NCI-H1930 (cell line): ENCODE measurements around the gene HOXB4.

ENCODE experiments used
- DNase-seq, 2 experiments: peaks; one replicate each; lab custom pipeline; 2025; lab: John Stamatoyannopoulos, UW

HOXB4 gene

DNA sequence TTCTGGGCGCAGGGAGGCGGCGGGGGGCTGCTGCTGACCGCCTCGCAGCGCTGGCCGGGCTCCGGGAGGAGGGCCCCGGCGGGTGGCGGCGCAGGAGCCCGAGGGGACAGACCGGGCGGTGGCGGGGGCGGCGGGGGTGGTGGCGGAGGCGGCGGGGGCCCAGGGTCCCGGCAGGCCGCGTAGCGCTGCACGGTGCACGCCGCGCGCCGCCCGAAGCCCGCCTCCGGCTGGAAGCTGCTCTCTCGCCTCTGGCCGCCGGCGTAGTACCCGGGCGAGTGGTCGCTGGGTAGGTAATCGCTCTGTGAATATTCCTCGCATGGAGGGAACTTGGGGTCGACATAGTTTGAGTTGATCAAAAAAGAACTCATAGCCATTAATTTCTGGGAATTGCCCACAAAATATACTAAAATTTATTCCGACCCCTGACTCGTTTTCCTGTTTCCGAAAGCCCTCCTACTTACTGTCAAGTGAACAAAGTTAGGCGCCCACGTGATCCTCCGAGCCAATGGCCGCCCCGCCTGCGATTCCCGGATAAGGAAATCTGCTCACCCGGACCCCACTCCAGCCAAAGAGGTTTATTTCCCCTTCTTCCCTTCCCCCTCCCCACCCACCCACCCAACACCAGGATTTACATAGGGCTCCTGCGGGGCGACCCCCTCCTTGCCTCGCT is at the start of gene HOXB4:
TSS of gene HOXB4 (minus strand) at position 405 of the 670 bp plus-strand sequence. CDS start at position 374, 31 bp downstream.
- peak; percentile 37 to 41 for DNase-seq

DNA sequence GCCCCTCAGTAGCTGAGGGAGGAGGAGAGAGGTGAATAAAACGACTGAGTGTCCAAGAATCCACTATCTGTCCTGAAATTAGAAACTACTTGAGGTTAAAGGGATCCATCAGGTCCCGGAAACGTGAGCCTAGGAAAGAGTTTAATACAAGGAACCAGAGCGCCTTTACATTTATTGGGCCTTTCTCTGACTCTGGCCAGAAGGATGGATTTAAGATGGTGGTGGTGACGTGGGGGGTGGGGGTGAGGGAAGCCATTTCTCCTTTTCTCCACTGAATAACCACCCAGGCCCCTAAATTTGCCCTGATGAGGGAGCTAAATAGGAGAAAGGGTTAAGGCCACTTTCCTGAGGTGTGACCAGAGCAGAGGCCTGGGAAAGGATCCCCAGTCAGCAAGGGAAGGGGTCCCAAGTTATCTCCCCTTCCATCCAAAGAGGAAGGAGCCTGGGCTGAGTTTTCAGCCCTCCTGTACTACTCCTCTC is 49.0 kb upstream of the HOXB4 start:
- no peak for DNase-seq

DNA sequence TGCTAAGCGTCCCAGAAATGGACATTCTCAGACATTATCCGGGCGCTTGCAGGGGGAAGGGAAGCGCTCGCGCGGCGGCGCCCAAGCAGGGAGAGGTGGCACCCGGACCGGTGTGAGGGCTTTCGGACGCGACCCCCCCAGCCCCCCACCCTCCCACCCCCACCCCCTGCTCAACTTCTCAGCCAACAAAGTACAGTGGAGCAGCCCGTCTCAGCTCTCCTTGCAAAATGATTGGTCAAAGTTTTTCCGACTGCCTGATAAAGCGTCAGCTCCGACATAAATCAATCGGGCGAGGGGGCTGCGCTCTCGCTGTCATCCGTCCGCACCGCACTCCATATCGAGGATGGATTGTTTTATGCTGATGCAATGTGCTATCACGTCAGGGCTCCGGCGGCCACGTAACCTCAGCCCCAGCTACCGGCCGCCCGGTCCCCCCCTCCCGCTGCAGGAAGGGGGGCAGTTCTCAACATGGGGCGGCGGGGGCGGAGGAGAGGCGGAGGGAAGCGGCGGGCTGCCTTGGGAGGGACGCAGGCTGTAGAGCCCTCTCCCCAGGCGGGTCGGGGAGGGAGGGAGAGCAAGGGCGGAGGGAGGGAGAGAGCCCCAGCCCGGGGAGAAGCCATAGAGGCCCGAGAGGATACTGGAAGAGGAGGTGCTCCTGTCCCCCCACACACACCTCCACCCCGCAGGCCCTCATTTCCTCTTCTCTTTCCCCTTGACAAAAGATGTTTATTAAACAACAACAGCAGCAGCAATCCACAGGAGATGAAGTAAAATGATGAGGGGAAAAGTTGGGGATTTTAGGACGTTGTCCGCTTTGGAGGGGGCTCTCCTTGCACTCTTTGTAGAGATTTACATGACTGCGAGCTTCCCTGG is 48.3 kb upstream of the HOXB4 start, which contains the start of gene HOXB9:
TSS of gene HOXB9 (minus strand) at position 114 of the 873 bp plus-strand sequence. CDS start at position 25, 89 bp downstream.
- DNase-seq, result peak; percentile 20 to 48

DNA sequence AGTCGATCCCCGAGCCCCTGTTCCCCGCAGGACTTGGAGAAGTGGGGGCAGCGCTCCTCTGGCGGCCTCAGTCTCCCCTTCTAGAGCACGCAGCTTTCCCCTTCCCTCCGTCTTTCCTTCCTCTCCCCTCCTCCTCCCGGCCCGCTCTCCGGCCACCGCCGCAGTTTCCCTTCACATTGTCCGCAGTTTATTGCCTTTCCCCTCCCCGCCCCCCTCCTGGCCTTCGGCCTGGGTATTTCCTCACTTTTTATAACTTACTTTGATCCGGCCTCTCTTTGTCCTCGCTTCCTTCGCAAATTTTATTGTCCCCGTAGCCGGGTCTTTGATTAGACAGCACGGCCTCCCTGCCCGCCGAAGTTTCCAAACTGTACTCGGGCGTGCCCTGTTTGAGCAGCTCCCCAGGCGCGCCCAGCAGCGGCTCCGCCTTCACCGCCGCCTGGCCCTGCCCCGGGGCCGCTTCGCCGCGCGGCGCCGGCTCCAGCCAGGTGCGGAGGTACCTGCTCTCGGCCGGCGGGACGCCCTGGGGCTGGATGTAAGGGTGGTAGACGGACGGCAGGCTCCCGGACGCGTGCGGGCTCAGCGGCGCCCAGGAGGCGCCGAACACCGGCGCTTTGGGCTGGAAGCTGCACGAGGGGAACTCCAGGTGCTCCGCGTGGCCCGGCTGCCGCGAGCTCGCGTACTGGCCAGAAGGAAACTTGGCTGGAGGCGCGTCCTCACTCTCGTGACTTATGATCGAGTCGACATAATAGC is 47.5 kb upstream of the HOXB4 start:
- DNase-seq, result peak; percentile 12 to 17

DNA sequence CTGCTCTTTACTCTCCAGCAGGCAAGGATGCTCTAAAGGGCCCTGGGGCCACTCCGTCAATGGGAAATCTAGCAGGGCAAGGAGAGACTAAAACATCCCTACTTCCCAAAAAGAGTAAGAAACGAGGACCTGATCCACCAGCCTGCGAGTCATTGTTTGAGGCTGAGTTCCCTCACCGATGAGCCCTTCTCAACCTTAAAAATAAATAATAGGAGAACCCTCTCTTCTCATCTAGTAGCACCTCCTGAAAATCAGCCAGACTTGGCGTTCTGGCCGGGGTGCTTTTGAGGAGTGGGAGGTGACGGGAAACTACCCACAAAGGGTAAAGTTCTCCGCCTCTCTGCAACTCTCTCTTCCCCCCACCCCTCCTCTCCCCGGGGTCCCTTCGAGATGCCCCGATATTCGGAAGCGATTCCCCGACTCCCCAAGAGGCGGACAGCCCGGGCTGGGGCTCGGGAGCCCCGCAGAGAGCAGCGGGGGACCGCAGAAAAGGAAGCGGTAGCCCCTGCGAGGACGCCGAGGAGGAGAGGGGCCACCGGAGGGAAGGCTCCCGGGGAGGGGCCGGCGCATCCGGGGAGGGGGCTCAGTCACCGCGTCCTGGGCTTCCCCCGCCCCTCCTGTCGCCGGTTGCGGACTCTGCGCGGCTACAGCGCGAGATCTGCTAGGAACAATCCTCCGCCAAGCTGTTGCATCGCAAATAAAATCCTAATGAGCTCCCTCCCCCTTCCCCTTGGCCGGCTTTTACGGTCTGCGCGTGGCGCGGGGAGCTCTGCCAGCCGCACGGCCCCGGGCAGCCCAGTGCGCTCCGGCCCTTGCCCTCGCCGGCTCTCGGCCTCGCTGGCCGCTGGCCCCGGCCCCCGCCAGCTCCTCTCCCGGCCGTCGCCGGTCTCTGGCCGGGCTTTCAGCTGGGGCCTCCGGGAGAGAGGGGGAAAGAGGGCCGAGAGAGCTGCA is 46.7 kb upstream of the HOXB4 start:
- DNase-seq, result no peak

DNA sequence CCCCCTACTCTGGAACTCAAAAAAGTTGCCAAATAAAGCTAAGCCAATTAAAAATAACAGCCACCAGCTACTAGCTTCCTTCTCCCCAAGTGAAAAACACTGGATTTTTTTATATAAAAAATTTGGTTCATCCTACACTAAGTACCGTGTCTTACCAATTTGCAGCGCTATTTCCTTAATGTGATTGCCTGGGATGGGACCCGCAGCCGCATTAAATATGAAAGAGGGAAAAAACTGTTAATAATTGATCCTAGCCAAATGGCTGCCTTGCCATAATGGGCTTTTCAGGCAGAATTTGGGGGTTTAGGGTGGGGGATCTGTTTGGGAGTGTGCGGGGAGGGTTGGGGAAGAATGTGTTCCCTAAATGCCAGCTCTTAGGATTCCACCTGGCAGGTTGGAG is 46.0 kb upstream of the HOXB4 start:
- DNase-seq, result no peak

DNA sequence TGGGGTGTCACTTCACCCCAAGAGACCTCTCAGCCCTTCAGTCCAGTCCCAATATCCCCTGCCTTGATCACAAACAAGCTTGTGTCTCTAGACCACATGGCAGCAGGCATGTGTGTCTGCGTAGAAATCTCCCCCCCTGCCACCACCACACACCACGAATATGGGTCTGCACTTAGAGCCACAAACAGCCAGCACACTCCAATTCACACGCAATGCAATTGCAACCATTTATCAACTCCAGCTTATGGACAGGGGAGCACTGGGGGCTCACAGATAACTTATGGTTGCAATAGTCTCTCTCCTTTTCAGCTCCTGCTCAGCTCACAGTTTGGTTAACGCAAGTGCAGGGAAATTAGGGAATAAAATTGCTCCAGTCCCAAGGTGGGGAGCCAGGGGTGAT is 45.4 kb upstream of the HOXB4 start:
- no peak for DNase-seq

DNA sequence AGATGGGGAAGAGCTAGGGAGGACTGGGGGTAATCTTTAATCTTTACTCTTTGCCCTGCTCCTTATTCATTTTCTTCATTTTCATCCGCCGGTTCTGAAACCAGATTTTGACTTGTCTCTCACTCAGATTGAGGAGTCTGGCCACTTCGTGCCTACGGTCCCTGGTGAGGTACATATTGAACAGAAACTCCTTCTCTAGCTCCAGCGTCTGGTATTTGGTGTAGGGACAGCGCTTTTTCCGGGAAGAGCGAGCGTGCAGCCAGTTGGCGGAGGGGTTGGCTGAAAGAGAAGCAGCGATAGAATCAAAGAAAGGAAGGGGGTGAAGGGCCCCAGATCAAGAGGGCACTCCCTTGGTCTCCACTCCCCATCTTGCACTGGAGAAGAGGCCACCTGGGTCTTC is 44.7 kb upstream of the HOXB4 start:
- no peak for DNase-seq

DNA sequence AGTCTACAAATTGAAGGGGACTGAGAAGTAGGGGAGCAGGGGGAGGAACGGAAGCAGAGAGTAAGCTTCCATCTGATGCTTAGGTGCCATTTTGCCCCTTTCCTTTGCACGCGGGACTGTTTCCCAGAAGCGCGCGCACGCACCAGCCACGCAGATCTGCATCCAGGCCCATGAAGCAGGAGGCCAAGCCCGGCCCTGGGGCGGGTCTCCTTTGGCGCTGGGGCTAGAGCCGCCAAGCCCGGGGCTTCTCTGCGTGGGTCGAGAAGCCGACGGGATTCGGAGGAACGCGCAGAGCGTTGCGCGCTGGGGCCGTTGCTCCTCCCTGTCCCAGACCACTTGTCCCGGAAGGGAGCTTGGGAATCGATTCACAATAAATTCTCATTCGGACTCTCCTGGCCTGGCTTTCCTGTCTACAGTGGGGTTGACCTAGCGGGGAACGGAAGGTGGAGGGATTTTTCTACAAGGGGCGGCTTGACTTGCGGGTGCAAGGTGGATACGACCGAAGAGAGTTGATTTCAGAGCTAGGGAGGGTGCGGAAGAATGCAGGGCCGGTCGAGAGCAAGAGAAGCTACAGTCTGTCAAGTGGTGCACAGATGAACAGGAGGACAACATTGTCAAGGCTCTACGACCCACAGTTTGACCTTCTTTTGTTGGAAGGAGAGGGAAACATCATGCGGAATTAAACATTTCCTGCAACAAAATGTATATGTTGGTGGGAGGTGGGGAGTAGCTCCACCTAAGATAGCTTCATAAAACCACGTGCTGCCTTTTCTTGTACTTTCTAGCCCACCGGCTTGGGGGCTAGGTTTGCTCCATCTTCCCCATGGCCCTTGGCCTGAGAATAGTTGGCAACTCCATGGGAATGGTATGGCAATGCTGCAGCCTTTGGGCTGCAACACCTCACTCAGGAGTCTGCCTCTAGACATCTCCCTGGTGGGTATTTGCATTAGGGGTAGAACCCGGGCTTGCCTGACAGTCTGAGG is 43.6 kb upstream of the HOXB4 start:
- no peak for DNase-seq

DNA sequence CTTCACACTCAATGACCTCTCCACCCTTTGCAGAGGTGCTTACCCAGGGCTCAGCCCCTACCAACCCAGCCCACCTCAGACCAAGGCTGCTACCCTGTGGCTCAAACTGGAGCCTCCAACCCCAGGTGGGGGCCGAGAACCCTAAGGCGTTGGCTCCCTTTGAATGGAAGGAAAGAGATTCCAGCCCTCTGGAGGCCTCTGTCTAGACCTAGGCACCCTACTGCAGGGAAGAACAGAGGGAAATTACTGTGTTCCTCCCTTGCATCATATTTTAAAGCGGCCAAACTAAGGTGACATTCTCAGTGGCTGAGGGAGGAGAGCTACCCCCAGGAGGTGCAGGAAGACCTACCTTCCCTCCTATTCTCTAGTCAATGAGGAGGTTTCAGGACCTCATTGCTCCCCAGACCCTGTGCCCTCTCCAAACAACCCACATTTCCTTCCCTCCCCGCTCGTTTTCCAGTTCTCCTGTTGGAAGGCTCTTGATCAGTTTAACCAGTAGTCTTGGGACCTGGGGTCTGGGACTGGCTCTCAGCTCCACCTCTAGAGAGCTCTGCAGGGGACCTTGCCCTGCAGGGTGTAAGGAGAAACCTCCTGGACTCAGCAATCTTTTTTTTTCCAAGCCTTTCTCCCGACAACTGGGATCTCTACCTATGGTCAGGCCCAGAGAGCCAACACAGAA is 42.5 kb upstream of the HOXB4 start:
- no peak for DNase-seq

DNA sequence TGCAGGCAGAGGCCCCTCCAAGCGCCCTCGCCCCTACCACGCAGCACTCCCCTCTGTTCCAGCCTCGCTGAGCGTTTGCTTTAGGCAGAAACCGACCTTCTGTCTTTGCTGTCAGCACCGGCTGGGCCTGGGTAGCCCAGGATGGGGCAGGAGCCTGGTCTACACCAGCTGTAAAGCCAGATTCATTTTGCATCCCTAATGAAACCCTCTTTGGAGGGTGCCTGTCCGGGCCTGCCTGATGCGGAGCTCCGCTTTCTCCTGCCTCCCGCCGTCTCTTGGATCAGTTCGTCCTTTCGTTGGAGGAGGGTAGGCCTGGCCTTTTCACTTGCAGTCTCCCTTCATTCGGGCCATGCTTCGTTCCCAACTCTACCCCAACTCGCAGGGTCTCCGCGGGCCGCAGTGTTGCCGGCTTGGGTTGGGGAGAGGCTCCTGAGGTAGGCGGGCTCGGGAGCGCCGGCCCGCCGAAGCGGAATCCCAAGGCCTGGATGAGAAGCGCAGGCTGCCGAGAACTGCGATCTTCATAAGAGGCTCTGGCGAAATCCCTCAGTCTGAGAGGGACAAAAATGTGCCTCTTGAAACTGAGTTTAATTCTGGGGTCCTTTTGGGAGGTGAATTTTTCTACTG is 41.8 kb upstream of the HOXB4 start:
- no peak for DNase-seq

DNA sequence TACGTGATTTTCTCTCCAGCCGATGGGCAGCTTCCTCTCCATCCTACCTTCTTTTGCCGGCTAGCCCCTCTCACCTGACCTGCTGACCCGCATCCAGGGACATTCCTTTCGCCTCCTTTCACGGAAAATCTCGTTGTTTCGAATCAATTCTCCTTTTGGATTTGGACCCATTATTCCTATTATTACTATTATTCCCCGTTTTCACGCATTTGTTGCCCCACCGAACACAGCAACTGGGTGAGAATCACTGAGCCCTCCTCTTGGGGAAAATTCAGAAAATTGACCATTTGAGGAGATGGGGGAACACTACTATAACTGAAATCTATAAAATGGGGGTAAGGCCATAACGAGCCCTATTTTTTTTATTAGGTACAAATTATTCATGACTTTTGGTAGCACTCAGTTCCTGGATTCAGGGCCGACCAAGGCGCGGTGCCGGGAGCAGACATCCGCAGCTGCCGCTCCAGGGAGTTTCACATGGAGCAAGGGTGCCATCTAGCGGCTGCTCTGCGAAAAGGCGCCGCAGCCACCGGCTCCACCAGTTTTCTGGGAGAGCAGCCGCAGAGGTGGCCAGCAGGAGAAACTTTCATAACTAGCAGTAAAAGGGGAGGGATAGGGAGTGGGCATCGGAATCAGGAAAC is 40.2 kb upstream of the HOXB4 start:
- peak; percentile 36 to 78 for DNase-seq

DNA sequence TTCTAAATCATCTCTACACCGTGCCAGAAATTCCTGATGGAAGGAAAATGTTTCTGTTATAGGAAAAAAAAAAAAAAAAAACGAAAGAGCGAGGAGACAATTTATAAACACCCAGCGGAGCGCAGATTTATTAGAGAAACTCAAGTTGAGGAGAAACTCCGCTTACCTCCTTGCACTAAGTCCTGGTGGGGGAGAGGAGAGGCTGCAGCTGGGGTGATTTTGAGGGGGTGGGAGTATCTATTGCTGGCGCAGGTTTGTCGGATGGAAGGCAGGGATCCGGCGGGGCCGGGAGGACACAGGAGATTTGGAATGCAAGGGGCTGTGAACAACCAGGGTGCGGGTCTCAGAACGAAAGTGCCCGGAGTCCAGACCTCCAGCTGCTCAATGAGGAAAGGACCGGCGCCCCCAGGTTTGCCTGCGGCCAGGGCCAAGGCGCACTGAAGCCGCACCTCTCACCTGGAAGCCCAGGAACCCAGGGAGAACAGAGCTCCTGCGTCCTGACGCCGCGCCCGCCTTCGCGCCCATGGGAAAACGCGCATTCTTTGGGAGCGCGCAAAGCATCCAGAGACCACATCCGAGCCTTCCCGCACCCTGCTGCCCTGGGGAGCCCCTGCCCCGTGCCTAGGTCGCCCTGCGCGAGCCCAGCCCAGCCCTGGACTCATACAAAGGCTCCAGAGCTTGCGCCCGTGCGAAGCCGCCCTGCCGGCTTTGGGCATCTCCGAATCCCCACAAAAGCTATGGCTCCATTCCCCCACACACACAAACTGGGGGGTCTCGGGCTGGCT is 39.5 kb upstream of the HOXB4 start:
- no peak for DNase-seq

DNA sequence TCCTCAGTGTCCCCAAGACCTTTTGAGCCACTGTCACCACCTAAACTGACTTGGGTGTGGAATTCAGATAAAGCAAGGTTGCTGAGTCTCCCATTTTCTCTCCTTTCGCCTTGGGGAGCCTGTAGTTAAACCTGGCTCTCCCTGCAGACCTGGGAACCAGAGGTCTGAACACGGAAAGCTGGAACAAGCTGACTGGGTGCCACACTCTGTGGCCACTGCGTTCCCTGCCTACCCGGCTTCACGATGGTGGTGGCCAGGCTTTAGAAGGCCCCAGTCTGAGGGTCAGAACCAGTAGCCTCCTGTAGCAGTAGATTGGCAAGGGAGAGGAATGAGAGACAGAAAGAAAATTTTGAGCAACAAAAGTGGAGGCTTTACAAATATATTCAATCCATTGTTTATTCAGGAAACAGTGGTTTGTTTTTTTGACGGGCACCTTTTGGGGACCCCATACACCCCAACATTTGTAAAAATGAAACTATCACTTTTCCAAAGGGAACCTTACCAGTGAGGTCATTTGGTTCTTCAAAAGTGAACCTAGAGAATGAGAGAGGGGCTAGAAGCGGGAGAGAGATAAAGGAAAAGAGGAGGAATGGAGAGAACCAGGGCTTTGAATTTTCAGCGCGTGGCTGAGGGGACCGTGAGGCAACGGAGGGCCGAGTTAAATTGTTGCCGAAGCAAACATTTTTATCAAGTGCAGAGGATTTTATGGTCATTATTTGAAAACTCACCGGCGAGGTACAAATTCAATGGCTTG is 38.7 kb upstream of the HOXB4 start:
- DNase-seq, result no peak

DNA sequence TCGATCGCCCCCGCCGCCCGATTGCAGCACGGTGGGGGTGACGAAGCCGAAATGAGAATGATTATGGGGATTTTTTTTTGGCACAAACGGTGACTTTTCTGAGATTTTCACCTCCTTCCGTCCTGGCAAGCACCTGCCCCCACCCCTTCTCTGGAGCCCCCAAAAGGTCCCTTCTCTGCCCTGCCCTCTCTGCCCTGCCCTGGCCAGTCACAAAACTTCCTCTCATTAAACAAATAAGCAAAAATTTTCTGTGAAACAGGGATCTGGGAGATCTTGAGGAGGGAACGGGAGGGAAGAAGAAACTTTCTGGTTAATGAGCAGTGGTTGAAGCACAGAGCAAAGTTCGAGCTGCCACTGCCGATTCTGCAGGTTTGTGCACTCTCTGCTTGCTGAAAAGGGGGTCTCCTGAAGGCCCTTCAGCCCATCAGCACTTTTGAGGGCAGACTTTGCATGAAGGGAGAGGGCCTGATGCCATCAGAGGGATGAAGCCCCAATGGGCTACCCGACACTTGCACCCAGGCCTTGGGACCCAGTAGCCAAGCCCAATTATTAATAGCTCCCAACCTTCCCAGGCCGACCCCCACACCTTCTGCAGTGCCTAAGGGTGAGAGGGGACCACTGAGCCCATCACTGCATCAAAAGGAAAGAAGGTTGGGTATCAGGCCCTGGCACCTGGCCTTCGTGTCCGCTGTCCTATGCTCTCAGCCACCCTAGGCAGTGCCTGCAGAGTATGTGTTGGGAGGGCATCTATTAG is 38.0 kb upstream of the HOXB4 start:
- DNase-seq, result no peak
